GM03348 (cell line): ENCODE measurements around the gene ANO10.
"Not testable (repeated sequence)": the region's sequence is repeated elsewhere in the genome, so short reads cannot be mapped to it uniquely, and the experiment has no call there.

ENCODE experiments used
- DNase-seq: peaks from one replicate; pipeline ENCODE4 v3.0.0; 2012; ENCODE audit warnings: low spot score

ANO10 gene

GRCh38 chr3:43473737-43474136 is 148.1 kb downstream of the ANO10 start:
- no peak for DNase-seq

GRCh38 chr3:43473244-43473643 is 148.6 kb downstream of the ANO10 start:
- DNase-seq = no peak

GRCh38 chr3:43468133-43468532 is 153.7 kb downstream of the ANO10 start:
- no peak for DNase-seq

GRCh38 chr3:43465109-43465508 is 156.7 kb downstream of the ANO10 start:
- DNase-seq = no peak

- not testable (repeated sequence) for DNase-seq
Observed at GRCh38 chr3:43462566-43462965, 159.2 kb downstream of the ANO10 start.

GRCh38 chr3:43461345-43461744 is 160.5 kb downstream of the ANO10 start:
- no peak for DNase-seq

- not testable (repeated sequence) for DNase-seq
Observed at GRCh38 chr3:43457038-43457437, 164.8 kb downstream of the ANO10 start.

GRCh38 chr3:43455233-43455632 is 166.6 kb downstream of the ANO10 start:
- DNase-seq = peak; percentile 36

GRCh38 chr3:43453981-43454380 is 167.8 kb downstream of the ANO10 start:
- no peak for DNase-seq

- no peak for DNase-seq
Observed at GRCh38 chr3:43451670-43452254, 170.0 kb downstream of the ANO10 start.

GRCh38 chr3:43448098-43448497 is 173.7 kb downstream of the ANO10 start:
- no peak for DNase-seq

- no peak for DNase-seq
Observed at GRCh38 chr3:43445820-43446219, 176.0 kb downstream of the ANO10 start.

GRCh38 chr3:43442872-43443395 is 178.9 kb downstream of the ANO10 start:
- DNase-seq = no peak

GRCh38 chr3:43436507-43437140 is 185.2 kb downstream of the ANO10 start:
- DNase-seq = no peak

GRCh38 chr3:43435706-43436105 is 186.1 kb downstream of the ANO10 start:
- DNase-seq = no peak

- DNase-seq = no peak
Observed at GRCh38 chr3:43434431-43434830, 187.4 kb downstream of the ANO10 start.

GRCh38 chr3:43432462-43432861 is 189.3 kb downstream of the ANO10 start:
- no peak for DNase-seq

GRCh38 chr3:43426388-43426787 is 195.4 kb downstream of the ANO10 start:
- DNase-seq = no peak

GRCh38 chr3:43425829-43426228 is 196.0 kb downstream of the ANO10 start:
- no peak for DNase-seq

GRCh38 chr3:43423639-43424038 is 198.2 kb downstream of the ANO10 start:
- no peak for DNase-seq

GRCh38 chr3:43423142-43423541 is 198.7 kb downstream of the ANO10 start:
- DNase-seq = no peak

- no peak for DNase-seq
Observed at GRCh38 chr3:43418601-43419272, 203.1 kb downstream of the ANO10 start.

GRCh38 chr3:43417133-43417532 is 204.7 kb downstream of the ANO10 start:
- no peak for DNase-seq
